Upper lobe of right lung (tissue), 1 donor: ENCODE measurements around the gene TFDP1. TPM values are rescaled to one million over a fixed set of nuclear protein-coding genes. Genes with fewer than 3 reads are reported as not detected.
A peak's percentile ranks its signal among the peaks of the same experiment; 100 is the strongest.

ENCODE experiments used
- ATAC-seq: fragments of 200-7000 bp; cut with Tn5 transposase; one replicate; pipeline ENCODE4 v1.9.1; 2020; ENCODE audit warnings: mild to moderate bottlenecking, moderate library complexity
- DNase-seq: peaks from one replicate; pipeline ENCODE4 v3.0.0-alpha.2; 2020
- H3K27ac ChIP-seq: fragments of 200-600 bp; one replicate; pipeline ENCODE4 v1.8.0; 2022
- H3K27me3 ChIP-seq: fragments of 200-600 bp; one replicate; pipeline ENCODE4 v1.8.0; 2022; ENCODE audit warnings: mild to moderate bottlenecking
- H3K36me3 ChIP-seq: fragments of 200-600 bp; one replicate; pipeline ENCODE4 v1.8.0; 2022
- H3K4me1 ChIP-seq: fragments of 200-600 bp; one replicate; pipeline ENCODE4 v1.8.0; 2022
- H3K4me3 ChIP-seq: fragments of 200-600 bp; one replicate; pipeline ENCODE4 v1.8.0; 2022; ENCODE audit warnings: mild to moderate bottlenecking
- H3K9me3 ChIP-seq: fragments of 200-600 bp; one replicate; pipeline ENCODE4 v1.8.0; 2022
- CTCF ChIP-seq: fragments of 200-600 bp; IDR thresholded peaks from one replicate; pipeline ENCODE4 v1.8.0; 2022; ENCODE audit warnings: antibody characterized with exemption
- intact Hi-C: fragments of 100-400 bp; cut with DNase I; formaldehyde crosslinking; loops from one replicate; pipeline ENCODE4 v1.11.0; 2022
- total RNA-seq: library from RNA; stranded (reverse); fragmentation: NEBNext Ultra II Directional; extraction: Animal tissue kit (Norgen Biotek cat#: 25700); gene quantifications from one replicate; pipeline ENCODE4 v1.2.1, GENCODE V29; 2021
- donor health status: DM: no; HTN: yes; CAD: no; lungs with severe emphysema.

Gene TFDP1
- total RNA-seq, 1 donor from 2014 or later: 42.3 TPM

- Histone ChIP-seq H3K4me1 (no peaks in the 10 kb centered on the region), H3K4me3 (no peak overlapping the region), H3K9me3 (no peaks in the 10 kb centered on the region), H3K36me3 (peaks cover 8% of the 10 kb centered on the region), H3K27ac (no peak overlapping the region), H3K27me3 (no peaks in the 10 kb centered on the region)
- intact Hi-C loops: no loop called here
- no peak for DNase-seq
- ATAC-seq: no peak
- TF ChIP-seq CTCF: no peak
These were observed 27.4 kb downstream of the TFDP1 start for GRCh38 chr13:113611996-113612395.

GRCh38 chr13:113612607-113613006, 28.1 kb downstream of the TFDP1 start:
- no peak for TF ChIP-seq CTCF
- no peak for ATAC-seq
- Histone ChIP-seq H3K4me3 (no peak overlapping the region), H3K36me3 (peaks cover 8% of the 10 kb centered on the region), H3K4me1 (no peaks in the 10 kb centered on the region), H3K9me3 (no peaks in the 10 kb centered on the region), H3K27me3 (no peaks in the 10 kb centered on the region), H3K27ac (no peak overlapping the region)
- no peak for DNase-seq
- intact Hi-C loops: no loop called here

- Histone ChIP-seq H3K27me3 (no peaks in the 10 kb centered on the region), H3K4me3 (no peak overlapping the region), H3K27ac (no peak overlapping the region), H3K9me3 (no peaks in the 10 kb centered on the region), H3K36me3 (peaks cover 8% of the 10 kb centered on the region), H3K4me1 (no peaks in the 10 kb centered on the region)
- intact Hi-C loops: no loop called here
- ATAC-seq (no peak), DNase-seq (no peak)
- TF ChIP-seq CTCF: no peak
These were observed 29.3 kb downstream of the TFDP1 start for GRCh38 chr13:113613789-113614379.

- intact Hi-C loops: no loop called here
- Histone ChIP-seq H3K4me1 (no peaks in the 10 kb centered on the region), H3K4me3 (no peak overlapping the region), H3K27ac (no peak overlapping the region), H3K9me3 (no peaks in the 10 kb centered on the region), H3K27me3 (no peaks in the 10 kb centered on the region), H3K36me3 (peaks cover 1% of the 10 kb centered on the region)
- DNase-seq (no peak), ATAC-seq (peak; percentile 47)
- TF ChIP-seq CTCF: no peak
These were observed 31.8 kb downstream of the TFDP1 start for GRCh38 chr13:113616281-113616906.

- TF ChIP-seq CTCF: no peak
- no peak overlapping the region for H3K4me3 ChIP-seq
- no peaks in the 10 kb centered on the region for H3K36me3 ChIP-seq
- intact Hi-C loops: no loop called here
- ATAC-seq (peak; percentile 53), DNase-seq (no peak)
- no peak overlapping the region for H3K27ac ChIP-seq
- H3K4me1 ChIP-seq: no peaks in the 10 kb centered on the region
- no peaks in the 10 kb centered on the region for H3K9me3 ChIP-seq
- no peaks in the 10 kb centered on the region for H3K27me3 ChIP-seq
These were observed 32.6 kb downstream of the TFDP1 start for GRCh38 chr13:113616991-113617749.
